OCI-M2 (cell line): Measurements from ENCODE around the gene NUFIP1.
A peak's percentile ranks its signal among the peaks of the same experiment; 100 is the strongest.
"Not testable (repeated sequence)": the region's sequence is repeated elsewhere in the genome, so short reads cannot be mapped to it uniquely, and the experiment has no call there.

Experiments used
- DNase-seq: peaks from one replicate; lab custom pipeline; 2025; ENCODE audit not compliant: unreplicated experiment; lab: John Stamatoyannopoulos, UW

NUFIP1 gene

DNA sequence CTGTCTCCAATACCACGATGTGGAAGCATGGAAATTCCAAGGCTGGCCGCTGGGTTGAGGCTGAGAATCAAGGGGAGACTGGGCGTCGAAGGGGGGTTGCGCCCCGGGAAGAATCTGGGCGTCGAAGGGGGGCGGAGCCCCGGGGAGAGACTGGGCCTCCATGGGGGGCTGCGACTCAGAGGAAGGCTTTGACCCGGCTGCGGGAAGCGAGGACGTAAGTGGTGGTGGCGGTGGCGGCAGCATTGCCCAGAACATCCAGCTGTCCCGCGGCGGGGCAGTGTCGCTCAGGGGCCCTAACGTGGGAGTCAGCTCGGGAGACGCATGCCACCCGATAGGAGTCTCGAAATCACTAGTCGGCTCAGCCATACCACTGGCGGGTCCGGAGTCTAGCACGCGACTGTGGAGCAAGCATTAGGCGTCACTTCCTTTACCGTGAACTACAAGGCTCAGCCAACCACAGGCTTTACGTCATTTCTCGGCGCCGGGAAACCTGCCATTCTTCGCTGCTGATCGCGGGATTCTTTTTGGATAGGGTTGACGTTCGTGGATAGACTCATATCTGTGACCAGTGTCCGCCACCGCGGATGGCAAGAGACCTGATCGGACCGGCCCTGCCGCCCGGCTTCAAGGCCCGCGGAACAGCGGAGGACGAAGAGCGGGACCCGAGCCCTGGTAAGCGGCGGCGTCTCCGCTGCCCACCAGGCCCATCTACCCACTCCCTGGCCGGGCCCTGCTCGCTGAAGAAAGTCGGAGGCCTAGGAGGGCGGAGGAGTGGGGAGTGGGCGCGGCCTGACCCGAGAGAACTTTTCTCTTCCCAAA, at the start of gene NUFIP1, which contains the start of gene GPALPP1:
Gene NUFIP1 (minus strand): TSS at position 401 of the 819 bp plus-strand sequence. CDS start 35 bp downstream, at position 366.
Gene GPALPP1 (plus strand): TSS at position 468 of the 819 bp plus-strand sequence. CDS start 117 bp downstream, at position 585.
- peak; percentile 82 for DNase-seq

DNA sequence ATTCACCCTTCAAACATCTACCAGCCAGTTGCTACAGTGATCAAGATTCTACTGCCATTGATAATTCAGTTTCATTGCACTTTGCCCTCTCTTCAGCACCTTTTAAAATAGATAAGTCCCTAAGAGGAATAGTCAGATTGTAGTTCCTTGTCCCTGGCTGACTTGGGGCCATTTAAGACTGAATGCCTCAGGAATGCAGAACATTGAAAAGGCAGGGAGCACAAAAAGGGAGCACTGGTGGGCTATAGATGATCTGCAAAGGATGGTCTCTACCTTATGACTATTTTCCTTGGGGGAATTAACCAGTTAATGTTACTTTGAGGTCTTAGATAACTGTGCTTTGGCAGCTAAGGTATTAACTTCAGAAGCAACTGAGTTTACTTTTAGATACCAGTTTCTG, 46.9 kb upstream of the NUFIP1 start:
- no peak for DNase-seq

DNA sequence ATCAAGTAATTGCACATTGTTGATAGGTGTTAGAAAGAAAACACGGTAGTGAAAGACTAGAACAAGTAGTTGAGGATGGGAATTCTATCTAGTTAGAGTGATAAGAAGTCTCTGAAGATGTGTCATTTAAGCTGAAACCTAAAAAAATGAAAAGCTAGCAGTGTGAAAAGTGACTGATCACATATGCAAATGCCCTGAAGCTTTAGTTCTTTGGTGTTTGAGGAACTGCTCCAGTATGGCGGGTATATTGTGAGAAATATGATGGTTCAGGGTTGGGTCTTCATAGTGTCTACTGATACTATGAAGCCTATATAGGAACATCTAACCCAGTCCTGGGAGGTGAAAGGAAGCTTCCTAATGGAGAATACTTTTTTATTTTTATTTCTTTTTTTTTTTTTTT, 45.1 kb upstream of the NUFIP1 start:
- DNase-seq = no peak

DNA sequence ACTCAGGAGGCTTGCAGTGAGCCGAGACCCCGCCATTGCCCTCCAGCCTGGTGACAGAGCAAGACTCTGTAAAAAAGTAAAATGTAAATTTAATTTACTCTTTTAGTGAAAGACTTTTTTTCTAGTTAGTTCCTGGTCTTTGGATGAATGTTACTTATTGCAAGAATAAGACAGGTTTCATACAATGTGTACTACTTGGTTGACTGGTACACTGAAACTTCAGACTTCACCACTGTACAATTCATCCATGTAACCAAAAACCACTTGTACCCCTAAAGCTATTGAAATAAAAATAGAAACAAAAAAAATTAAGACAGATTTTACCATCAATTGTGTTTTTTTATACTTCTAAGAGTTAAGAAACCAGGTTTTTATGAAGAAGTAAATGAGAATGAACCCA, 35.6 kb upstream of the NUFIP1 start:
- no peak for DNase-seq

DNA sequence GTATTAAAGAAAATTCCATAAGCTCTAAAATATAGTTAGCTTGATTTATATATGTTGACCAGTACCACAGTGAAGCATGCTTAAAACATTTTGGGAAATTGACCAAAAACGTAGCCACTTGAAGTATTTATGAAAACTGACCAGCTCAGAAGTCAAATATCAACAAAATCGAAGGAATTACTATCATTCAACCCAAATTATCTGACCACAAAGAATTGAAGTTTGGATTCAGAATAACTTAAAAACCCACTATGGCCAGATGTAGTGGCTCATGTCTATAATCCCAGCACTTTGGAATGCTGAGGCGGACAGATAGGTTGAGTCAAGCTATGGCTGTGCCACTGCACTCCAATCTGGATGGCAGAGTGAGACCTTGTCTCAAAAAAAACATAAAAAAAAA, 32.0 kb upstream of the NUFIP1 start:
- no peak for DNase-seq

DNA sequence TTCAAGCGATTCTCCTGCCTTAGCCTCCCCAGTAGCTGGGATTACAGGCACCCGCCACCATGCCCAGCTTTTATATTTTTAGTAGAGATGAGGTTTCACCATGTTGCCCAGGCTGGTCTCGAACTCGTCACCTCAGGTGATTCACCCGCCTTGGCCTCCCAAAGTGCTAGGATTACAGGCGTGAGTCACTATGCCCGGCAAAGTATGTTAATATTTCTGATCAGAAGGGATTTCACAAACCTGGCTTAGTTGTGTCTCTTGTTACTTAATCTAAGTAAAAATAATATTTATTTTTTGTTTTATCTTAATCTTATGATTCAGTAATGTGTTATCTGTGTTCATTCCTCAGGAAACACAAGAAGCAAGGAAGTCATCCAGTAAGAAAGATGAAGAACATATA, 30.7 kb upstream of the NUFIP1 start:
- not testable (repeated sequence) for DNase-seq

DNA sequence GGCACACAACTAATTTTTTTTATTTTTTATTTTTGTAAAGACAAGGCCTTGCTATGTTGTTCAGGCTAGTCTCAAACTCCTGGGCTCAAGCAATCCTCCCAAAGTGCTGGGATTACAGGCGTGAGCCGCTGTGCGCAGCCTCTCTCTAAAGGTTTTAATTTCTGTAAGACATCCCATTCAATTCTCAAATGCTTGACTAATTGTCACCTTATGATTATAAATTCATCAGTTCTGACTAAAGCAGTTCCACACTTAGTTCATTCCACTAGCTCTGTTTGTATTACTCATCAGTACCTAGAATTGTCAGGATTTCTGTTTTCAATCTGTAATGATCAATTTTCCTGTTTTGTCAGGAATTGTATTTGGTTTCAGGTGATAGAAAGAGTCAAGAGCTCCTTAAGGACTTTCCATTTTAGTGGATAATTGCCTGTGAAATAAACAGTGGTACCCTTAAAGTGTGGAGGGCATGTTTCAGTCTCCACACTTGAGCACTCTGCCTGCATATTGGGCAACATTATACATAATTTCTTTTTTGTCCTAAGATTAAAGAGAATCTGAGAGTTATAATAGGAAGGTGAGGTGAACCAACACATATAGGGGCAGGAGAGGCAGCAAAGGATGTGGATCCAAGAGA, 27.6 kb upstream of the NUFIP1 start:
- DNase-seq = no peak

DNA sequence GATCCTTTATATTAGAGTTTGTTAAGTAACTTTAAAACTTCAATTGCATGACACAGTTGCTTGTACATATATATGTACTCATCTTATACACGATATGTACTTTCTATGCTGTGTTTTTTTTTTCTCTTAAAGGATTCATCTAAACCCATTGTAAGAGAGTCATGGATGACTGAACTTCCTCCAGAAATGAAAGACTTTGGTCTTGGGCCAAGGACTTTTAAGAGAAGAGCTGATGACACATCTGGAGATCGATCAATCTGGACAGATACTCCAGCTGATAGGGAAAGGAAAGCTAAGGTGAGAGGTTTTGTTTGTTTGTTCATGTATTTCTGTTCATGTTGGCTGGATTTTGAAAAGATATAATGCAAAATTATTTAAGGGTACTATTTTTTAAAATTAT, 26.0 kb upstream of the NUFIP1 start:
- DNase-seq = no peak

DNA sequence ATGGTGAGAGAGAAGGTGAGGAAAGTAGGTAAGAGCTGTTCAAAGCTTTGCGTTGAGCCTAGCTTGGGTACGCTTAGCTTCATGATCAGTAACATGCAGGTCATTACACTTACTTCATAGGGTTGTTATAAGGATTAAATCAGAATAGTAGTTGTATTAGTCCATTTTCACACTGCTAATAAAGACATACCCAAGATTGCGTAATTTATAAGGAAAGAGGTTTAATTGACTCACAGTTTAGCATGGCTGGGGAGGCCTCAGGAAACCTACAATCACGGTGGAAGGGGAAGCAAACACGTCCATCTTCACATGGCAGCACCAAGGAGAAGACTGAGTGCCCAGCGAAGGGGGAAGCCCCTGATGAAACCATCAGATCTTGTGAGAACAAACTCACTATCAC, 21.9 kb upstream of the NUFIP1 start:
- DNase-seq = no peak

DNA sequence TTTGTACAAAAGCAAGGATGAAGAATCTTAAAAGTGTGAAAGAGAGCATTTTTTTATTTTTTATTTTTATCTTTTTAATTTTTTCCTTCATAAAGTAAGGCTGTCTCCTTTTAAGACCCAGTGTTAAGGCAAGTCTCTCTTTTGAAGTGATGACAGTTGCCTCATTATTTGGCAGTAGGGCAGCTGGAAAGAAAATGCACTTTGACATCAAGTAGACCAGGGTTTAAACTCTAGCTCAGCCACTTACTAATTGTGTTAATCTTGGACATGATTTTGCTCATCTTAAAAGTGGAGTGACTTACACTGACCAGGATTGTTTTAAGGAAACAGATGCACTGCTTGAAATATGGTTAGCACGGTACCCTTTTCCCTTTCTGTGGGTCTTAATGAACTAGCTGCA, 18.6 kb upstream of the NUFIP1 start:
- no peak for DNase-seq

DNA sequence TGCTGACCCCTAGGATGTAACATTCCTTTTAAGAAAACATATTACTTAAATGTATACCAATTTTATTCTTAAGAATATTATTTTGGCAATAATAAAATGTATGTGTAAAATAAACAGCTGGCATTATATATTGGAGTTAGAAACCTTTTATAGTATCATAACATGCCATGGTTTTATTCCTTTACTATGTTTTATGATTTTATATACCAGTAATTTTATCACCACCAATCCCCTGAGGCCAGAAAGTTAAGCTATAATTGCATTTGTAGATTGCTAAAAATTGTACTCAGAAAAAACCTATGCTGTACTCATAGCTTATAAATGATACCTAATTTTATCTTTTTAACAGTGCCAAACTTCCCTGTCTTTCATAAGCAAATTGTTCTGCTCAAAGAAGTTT, 18.0 kb upstream of the NUFIP1 start:
- no peak for DNase-seq

DNA sequence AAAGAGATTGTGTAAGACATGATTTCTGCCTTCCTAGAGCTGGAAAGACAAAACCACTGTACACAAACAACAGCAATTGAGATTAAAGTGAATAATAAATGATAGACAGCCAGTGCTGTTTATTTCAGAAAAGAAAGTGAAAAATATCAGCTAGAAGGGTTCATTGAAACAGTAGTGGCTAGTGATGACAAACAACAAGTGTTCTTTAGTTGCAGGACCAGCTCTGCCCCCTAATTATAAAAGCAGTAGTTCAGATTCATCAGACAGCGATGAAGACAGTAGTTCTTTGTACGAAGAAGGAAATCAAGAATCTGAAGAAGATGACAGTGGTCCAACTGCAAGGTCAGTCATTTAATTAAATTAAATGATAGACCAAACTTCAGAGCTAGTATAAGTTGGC, 14.8 kb upstream of the NUFIP1 start:
- no peak for DNase-seq

DNA sequence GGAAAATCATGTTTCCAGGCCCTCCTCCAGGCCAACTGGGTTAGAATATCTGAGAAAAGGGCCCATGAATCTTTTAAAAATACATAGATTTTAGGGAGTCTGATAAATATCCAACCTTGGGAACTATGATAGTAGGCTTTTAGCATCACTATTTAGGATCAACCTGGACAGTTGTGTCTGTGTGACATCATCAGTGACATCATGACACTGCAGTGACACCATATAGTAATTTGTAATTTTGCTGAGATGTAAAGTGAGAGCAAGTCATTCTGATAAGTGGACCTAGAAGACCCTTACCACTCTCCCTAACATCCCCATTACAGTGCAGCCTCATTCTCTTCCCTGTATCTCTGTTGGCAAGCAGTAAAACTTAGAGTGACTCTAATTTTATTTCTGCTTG, 14.1 kb upstream of the NUFIP1 start:
- DNase-seq = no peak

DNA sequence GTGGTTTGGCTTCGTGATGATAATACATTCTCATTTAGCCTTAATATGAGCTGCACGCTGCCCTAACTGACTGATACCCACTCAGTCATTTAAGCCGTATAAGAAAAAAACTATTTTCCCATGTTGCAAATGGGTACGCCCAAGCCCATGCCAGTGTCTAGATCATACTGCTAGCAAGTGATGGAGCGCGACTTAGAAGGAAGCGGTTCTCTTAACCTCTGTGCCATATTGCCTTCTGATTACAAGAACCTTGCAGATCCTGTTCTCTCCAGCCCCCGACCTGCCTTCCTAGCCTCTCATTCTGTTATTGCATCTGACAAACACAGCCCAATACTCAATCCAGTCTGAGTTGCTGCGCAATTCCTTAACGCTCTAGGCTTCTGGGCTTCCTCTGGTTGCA, 670 bp upstream of the NUFIP1 start:
- no peak for DNase-seq

DNA sequence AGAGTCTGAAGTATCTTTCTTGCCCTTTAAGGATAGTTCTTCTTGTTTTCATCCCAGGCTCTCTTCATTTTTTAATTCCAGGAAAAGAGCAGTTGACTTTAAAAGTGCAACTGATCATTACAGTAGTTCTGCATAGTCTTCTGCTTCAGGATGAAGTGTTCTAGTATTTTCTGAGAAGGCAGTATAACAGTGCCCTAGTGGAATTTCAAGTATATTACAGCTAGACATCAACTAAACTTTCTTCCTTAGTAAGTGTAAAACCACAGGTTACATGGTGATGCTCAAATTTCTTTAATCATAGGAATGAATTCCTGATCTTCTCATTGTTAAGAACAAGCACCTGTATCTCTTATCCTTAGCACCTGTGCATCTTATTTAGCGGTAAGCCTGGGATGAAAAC, 10.9 kb downstream of the NUFIP1 start:
- no peak for DNase-seq

DNA sequence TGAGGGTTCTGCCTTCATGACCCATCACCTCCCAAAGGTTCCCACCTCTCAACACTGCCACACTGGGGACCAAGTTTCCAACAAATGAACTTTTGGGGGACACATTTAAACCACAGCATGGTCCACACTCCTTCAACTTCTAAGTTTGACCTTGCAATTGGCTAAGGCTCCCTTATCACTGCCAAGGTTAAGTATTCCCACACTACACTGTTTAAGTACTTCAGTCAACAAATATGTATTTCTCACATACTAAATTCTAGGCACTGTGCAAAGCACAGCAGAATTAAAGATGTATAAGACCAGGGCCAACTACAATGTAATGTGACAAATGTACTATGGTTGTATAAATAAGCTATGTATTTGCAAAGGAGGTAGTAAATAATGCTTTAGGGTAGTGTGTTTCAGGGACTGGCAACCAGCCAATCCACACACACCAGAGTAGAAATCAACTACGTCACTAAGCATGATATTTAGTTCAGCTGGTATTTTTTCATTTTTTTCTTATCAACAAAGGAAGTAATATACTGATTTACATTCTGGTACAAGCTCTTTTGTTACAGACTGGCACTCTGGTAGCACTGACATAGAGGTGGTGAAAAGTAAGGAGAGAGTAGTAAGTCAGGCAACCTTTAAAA, 12.2 kb downstream of the NUFIP1 start:
- no peak for DNase-seq

DNA sequence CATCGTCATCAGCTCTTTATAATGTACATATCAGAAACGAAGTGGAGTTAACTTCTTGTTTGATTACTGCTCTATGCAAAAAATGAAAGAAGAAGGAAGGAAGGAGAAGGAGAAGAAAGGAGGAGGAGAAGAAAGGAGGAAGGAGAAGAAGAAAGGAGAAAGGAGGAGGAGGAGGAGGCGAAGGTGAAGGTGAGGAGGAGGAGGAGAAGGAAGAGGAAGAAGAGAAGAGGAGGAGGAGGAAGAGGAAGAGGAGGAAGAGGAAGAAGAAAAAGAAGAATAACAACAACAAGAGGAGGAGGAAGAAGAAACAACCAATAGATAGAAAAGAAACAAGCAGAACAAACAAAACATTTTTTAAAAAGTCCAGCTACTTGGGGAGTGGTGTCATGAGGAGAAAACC, 13.1 kb downstream of the NUFIP1 start:
- no peak for DNase-seq

DNA sequence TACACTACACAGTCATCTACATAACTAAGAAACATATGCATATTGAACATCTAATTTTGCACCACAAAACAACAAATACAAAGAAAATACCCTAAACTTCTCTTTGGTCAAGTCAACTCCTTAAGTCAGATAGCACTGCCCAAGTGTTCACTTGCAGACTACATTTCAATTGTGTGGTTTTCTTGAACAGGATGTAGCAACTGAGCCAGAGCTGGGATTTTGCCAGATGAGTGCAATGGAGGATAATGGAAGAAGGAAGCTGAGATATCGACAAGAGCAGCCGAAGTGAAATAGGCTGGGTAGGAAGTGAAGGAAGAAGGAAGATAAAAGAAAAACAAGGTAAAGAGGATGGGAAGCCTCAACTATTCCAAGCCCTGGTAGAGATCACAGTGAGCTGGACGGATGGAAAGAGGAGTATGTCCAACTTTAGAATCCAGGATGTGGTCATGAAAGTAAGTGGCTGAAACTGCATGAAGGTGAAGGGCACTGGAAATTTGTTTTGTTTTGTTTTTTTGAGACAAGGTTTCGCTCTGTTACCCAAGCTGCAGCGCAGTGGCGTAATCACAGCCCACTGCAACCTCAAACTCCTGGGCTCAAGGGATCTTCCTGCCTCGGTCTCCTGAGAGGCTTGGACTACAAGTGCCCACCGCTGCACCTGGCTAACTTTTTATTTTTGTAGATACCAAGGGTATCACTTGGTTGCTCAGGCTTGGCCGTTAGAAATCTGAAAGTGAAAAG, 15.0 kb downstream of the NUFIP1 start:
- no peak for DNase-seq

DNA sequence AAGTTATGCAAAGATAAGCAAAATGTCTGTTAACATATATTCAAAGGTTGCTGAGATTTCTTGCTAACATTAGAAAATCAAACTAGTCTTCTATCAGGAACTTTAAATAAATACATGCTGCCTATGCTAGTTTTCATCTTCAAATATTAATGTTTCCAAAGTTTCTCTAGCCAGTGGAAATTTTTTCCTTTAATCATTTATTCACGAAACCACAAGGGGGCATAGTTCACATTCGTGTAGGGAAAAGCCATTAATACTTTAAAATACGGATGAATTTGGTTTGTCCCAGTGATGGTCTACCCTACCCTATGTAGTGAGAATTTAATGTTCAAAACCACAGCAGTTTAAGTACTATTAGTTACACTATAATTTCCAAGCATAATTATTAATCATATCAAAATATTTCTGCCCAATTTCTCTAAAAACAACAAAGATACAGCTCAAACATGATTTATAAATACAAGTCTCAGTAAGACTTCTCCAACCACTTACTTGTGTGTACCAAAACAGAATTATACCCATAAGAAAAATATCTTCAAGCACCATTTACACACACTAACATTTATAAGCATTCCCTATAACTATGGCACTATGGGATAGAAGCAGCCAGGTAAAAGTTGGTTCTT, 16.2 kb downstream of the NUFIP1 start:
- DNase-seq = no peak

DNA sequence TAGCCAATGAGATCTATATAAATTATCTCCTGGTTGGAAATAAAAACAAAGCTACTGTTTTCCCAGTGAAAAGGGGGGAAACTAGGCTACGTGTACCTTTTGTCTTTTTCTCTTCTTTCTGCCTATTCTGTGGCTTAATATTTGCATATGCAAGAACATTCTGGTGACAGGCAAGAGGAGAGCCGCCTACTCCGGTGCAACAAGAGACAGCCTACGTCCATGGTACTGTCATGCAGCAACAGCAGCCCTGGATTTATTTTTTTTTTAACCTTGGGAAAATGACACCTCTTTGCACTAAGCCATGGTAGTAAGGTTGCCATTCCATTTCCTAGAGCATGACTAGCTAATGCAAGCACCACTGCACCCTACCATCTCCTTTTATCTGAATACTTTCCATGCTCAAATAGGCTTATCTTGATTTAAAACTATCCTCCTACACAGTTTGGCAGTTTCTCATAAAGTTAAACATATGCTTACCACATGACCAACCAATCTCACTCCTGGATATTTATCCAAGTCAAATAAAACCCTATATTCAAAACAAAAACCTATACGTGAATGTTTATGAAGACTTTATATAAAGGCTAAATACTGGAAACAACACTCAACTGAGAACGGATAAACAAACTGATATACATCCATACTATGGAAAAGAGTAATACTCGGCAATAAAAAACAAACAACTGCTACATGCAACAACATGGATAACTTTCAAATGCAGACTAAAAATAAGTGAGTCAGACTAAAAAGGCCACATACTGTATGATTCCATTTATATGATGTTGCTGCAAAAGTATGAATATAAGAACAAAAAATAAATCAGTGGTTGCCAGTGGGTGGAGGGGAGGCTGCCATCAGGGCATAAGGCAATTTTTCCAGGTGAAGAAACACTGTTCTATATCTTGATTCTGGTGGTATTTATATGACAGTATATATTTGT, 17.3 kb downstream of the NUFIP1 start:
- no peak for DNase-seq
